Smooth muscle cell (in vitro differentiated cells): ENCODE measurements around the gene ELMO1. TPM values are rescaled to one million over a fixed set of nuclear protein-coding genes. Genes with fewer than 3 reads are reported as not detected.

ENCODE experiments used
- DNase-seq: peaks from one replicate; lab custom pipeline; 2025; ENCODE audit not compliant: unreplicated experiment; lab: John Stamatoyannopoulos, UW
- H2AFZ ChIP-seq: fragments of 200-600 bp; sonication (generic); 2 replicates; pipeline ENCODE4 v1.6.0; 2016; ENCODE audit warnings: antibody characterized with exemption, low read depth, mild to moderate bottlenecking
- H3F3A ChIP-seq: fragments of 200-600 bp; sonication (generic); 2 replicates; pipeline ENCODE4 v1.6.0; 2017; ENCODE audit warnings: antibody characterized with exemption, low read depth
- H3K27ac ChIP-seq: fragments of 200-600 bp; sonication (generic); 2 replicates; pipeline ENCODE4 v1.5.1; 2016; ENCODE audit warnings: low read depth, mild to moderate bottlenecking
- H3K27me3 ChIP-seq: fragments of 200-600 bp; sonication (generic); 2 replicates; pipeline ENCODE4 v1.6.1; 2016; ENCODE audit warnings: low read depth, mild to moderate bottlenecking
- H3K36me3 ChIP-seq: fragments of 200-600 bp; sonication (generic); 2 replicates; pipeline ENCODE4 v1.5.1; 2016; ENCODE audit warnings: low read depth
- H3K4me1 ChIP-seq: fragments of 200-600 bp; sonication (generic); 2 replicates; pipeline ENCODE4 v1.5.1; 2016; ENCODE audit warnings: low read depth
- H3K4me2 ChIP-seq: fragments of 200-600 bp; sonication (generic); 2 replicates; pipeline ENCODE4 v1.6.0; 2016; ENCODE audit warnings: mild to moderate bottlenecking
- H3K4me3 ChIP-seq: fragments of 200-600 bp; sonication (generic); 2 replicates; pipeline ENCODE4 v1.5.1; 2016; ENCODE audit warnings: mild to moderate bottlenecking
- H3K79me2 ChIP-seq: fragments of 200-600 bp; sonication (generic); 2 replicates; pipeline ENCODE4 v1.6.0; 2016; ENCODE audit warnings: low read depth, mild to moderate bottlenecking
- H3K9ac ChIP-seq: fragments of 200-600 bp; sonication (generic); 2 replicates; pipeline ENCODE4 v1.6.0; 2016; ENCODE audit warnings: low read depth
- H3K9me3 ChIP-seq: fragments of 200-600 bp; sonication (generic); replicated peaks from 2 replicates; pipeline ENCODE4 v1.5.1; 2016; ENCODE audit warnings: low read depth
- H4K20me1 ChIP-seq: fragments of 200-600 bp; sonication (generic); 2 replicates; pipeline ENCODE4 v1.6.0; 2016; ENCODE audit warnings: low read depth
- CTCF ChIP-seq: fragments of 200-600 bp; sonication (generic); IDR thresholded peaks from 2 replicates; pipeline ENCODE4 v1.5.1; 2017; ENCODE audit warnings: borderline replicate concordance, mild to moderate bottlenecking, antibody characterized with exemption; ENCODE audit not compliant: insufficient read depth, poor library complexity, severe bottlenecking
- WGBS: methylation state at CpG from one replicate; pipeline ENCODE4 v1.1.7; 2016; ENCODE audit warnings: low lambda C conversion rate; 5-methylcytosine and 5-hydroxymethylcytosine counted together
- polyA plus RNA-seq: library from polyadenylated mRNA; unstranded; fragments of >200 nt; fragmentation: Nextera tagmentation; extraction: Ambion mirVana; gene quantifications from 2 replicates; pipeline ENCODE4 v1.2.1, GENCODE V29; 2016
- total RNA-seq: library from RNA; depleted of rRNA; stranded (reverse); fragments of >200 nt; gene quantifications from 2 replicates; pipeline ENCODE4 v1.2.3, GENCODE V29; 2014

ELMO1 gene
- total and polyA plus RNA-seq, 2 experiments from 2014 or later: 8.2 to 36.0 TPM

DNA sequence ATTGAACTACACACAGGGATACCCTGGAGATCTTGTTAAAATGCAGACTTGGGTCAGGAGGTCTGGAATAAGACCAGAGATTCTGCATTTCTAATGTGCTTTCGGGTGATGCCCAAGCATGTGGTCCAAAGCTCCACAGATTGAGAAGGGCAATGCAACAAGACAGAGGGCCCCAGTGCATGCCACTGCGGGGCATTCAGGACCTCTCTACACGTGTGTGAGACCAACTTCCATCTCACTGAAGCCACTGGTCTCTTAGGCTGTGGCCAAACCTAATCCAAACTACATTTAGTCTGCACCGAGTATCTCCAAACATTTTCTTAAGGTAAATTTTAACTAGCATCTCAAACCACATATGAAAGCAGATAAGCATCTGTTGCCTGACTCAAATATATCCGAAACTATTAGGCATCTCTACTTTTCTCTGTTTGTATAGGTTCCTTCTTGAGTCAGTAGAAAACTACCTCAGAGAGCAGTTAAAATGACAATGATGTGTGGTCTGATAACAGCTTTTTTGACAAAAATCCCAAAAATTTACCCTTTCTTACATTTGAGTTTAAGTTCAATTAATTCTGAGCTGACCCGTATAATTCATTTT, 107.5 kb downstream of the ELMO1 start:
- H3K9me3 ChIP-seq: no peaks in the 10 kb centered on the region
- H3K36me3 ChIP-seq: no peaks in the 10 kb centered on the region
- no peak overlapping the region for H3K27ac ChIP-seq
- H3K4me2 ChIP-seq: no peak overlapping the region
- H3K4me3 ChIP-seq: no peak overlapping the region
- DNase-seq: no peak
- H3K4me1 ChIP-seq: peaks cover 12% of the 10 kb centered on the region
- no peak overlapping the region for H3K9ac ChIP-seq
- H3F3A ChIP-seq: no peaks in the 10 kb centered on the region
- no peaks in the 10 kb centered on the region for H4K20me1 ChIP-seq
- WGBS: 77% methylated on average over 6 of the region's 6 CpGs
- no peaks in the 10 kb centered on the region for H3K79me2 ChIP-seq
- no peak overlapping the region for H2AFZ ChIP-seq
- no peaks in the 10 kb centered on the region for H3K27me3 ChIP-seq
- TF ChIP-seq CTCF: no peak

DNA sequence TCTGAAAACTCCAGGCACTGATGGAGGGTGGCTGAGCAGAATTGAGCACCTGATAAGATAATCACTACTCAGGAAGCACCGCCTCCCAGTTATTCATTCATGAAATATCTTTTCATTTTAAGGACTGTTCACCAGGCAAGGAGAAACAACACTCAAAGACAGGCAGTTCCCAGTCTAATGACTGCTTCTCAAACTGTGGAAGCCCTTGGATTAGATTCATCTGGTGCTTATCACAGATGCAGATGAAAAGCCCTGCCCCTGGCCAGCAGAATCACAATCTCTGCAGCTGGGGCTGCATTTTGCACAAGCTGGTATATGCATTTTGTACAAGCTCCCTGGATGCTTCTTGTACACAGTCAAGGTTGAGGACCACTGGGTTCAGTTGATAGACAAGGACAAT, 109.7 kb downstream of the ELMO1 start:
- Histone ChIP-seq H3K27ac (no peak overlapping the region), H3K4me1 (no peaks in the 10 kb centered on the region), H3K4me3 (no peak overlapping the region), H4K20me1 (no peaks in the 10 kb centered on the region), H3K36me3 (no peaks in the 10 kb centered on the region), H3K9me3 (no peaks in the 10 kb centered on the region), H2AFZ (no peak overlapping the region), H3K27me3 (no peaks in the 10 kb centered on the region), H3K79me2 (no peaks in the 10 kb centered on the region), H3K9ac (no peak overlapping the region), H3K4me2 (no peak overlapping the region), H3F3A (no peaks in the 10 kb centered on the region)
- no peak for DNase-seq
- WGBS: 76% methylated on average over 1 of the region's 1 CpG
- TF ChIP-seq CTCF: no peak

- H3K36me3 ChIP-seq: no peaks in the 10 kb centered on the region
- H3K9me3 ChIP-seq: no peaks in the 10 kb centered on the region
- H3K79me2 ChIP-seq: no peaks in the 10 kb centered on the region
- 92% methylated on average over 1 of the region's 1 CpG for WGBS
- H3K4me2 ChIP-seq: no peak overlapping the region
- peaks cover 4% of the 10 kb centered on the region for H3K4me1 ChIP-seq
- no peaks in the 10 kb centered on the region for H3F3A ChIP-seq
- no peak for TF ChIP-seq CTCF
- H3K27ac ChIP-seq: no peak overlapping the region
- no peak overlapping the region for H2AFZ ChIP-seq
- DNase-seq: no peak
- H3K4me3 ChIP-seq: no peak overlapping the region
- H3K27me3 ChIP-seq: no peaks in the 10 kb centered on the region
- no peak overlapping the region for H3K9ac ChIP-seq
- H4K20me1 ChIP-seq: no peaks in the 10 kb centered on the region
Observed at GRCh38 chr7:37337522-37337921, 111.1 kb downstream of the ELMO1 start.

DNA sequence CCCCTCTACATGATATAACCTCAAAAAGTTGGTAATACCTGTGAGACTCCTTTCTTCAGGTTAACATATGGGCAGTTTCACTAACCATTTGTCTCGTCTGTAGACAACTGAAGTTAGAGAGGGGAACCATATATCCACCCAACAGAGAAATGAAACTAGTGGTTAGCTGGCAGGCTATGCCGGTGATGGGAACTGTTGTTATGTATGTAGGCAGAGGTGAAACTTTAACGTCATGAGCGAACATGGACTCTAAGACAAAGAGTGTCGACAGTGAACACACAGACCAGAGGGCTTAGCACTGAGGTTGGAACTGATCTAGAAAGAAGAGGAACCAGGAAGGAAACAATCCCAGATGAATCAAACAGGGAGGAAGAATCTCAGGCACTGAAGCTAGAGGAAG, 112.4 kb downstream of the ELMO1 start:
- Histone ChIP-seq H3K4me2 (no peak overlapping the region), H2AFZ (no peak overlapping the region), H3F3A (no peaks in the 10 kb centered on the region), H3K27ac (no peak overlapping the region), H3K79me2 (no peaks in the 10 kb centered on the region), H4K20me1 (no peaks in the 10 kb centered on the region), H3K36me3 (no peaks in the 10 kb centered on the region), H3K9ac (no peak overlapping the region), H3K4me1 (peaks cover 4% of the 10 kb centered on the region), H3K9me3 (no peaks in the 10 kb centered on the region), H3K27me3 (no peaks in the 10 kb centered on the region), H3K4me3 (no peak overlapping the region)
- DNase-seq: no peak
- TF ChIP-seq CTCF: no peak
- WGBS: 98% methylated on average over 5 of the region's 5 CpGs
